Stomach (tissue), 4 donors: ENCODE results near the gene ZNF200.

Source experiments
- CTCF ChIP-seq, 7 experiments: fragments of 450-650 bp in 4 of 7; fragments of 200-600 bp in 3 of 7; sonication (generic) in 3 of 7; IDR thresholded peaks; one replicate each; pipeline ENCODE4 v1.5.1; 2016 to 2019; ENCODE audit warnings: antibody characterized with exemption in 7 of 7, control low read depth in 2 of 7, mild to moderate bottlenecking in 1 of 7
- EP300 ChIP-seq: sonication (generic); formaldehyde crosslinking; IDR thresholded peaks from one replicate; pipeline ENCODE4 v1.6.1; 2017; ENCODE audit warnings: antibody characterized with exemption
- POLR2A ChIP-seq, 4 donors: fragments of 450-650 bp; IDR thresholded peaks; one replicate each; pipeline ENCODE4 v1.6.1; 2016; ENCODE audit warnings: antibody characterized with exemption in 4 of 4, control low read depth in 2 of 4, mild to moderate bottlenecking in 1 of 4, moderate library complexity in 1 of 4

GRCh38 chr16:3249451-3249850 lies 14.5 kb upstream of the ZNF200 start:
- TF ChIP-seq CTCF (IDR thresholded peaks at IDR 0.05) (no peak), POLR2A (IDR thresholded peaks at IDR 0.05) (no peak), EP300 (no peak)
